Fibroblast of pulmonary artery (primary cell): ENCODE measurements around the gene ACOX1.
"Not testable (repeated sequence)": the region's sequence is repeated elsewhere in the genome, so short reads cannot be mapped to it uniquely, and the experiment has no call there.

Experiments
- DNase-seq: peaks from one replicate; pipeline ENCODE4 v3.0.0-alpha.2; 2010; ENCODE audit warnings: low read depth
- H3K4me3 ChIP-seq: replicated peaks from 2 replicates; pipeline ENCODE4 v1.5.1; 2011; ENCODE audit warnings: low read depth, mild to moderate bottlenecking, control low read depth, low read length, moderate library complexity
- CTCF ChIP-seq: IDR thresholded peaks from 2 replicates; pipeline ENCODE4 v1.5.1; 2011; ENCODE audit warnings: mild to moderate bottlenecking, control low read depth, low read length, inconsistent platforms; ENCODE audit errors: missing control alignments

Gene ACOX1

DNA sequence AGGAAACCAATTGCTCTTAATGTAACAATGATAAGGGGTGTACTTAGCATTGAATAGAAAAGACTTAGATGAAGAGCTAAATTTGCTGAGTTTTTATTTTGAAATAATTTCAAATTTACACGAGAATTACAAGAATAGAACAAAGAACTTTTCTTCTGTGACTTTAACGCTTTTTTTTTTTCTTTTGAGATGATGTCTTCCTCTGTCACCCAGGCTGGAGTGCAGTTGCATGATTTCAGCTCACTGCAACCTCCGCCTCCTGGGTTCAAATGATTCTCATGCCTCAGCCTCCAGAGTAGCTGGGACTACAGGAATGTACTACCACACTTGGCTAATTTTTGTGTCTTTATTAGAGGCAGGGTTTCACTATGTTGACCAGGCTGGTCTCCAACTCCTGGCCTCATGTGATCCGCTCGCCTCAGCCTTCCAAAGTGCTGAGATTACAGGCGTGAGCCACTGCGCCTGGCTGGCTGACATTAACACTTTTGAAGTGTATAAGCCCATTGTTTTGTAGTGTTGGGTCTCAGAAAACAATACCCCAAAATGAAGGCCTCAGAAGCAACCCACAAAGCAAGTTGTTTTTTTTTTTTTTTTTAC is 2.2 kb upstream of the ACOX1 start:
- no peak for DNase-seq
- no peak overlapping the region for H3K4me3 ChIP-seq
- TF ChIP-seq CTCF = no peak

GRCh38 chr17:75980188-75981018 is 1.4 kb upstream of the ACOX1 start:
- peak overlapping the region; percentile 88 for H3K4me3 ChIP-seq
- DNase-seq = no peak
- no peak for TF ChIP-seq CTCF

DNA sequence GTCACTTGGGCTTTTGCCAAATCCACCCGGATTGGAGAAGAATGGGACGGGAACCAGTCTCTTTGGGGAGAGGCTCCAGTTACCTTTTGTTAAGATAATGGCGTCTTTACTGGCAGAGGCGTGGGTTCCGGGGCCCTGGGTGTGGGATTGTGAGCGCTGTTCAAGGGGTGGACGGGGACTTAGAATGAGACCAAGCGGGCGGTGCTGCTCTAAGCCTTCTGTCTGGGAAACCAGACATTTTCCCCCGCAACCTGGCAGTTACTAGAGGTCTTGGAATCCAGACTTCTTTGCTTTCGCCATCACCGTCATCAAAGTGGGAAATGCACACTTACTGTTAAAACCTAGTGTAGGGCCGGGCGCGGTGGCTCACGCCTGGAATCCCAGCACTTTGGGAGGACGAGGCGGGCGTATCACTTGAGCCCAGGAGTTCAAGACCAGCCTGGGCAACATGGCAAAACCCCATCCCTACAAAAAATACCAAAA is 780 bp upstream of the ACOX1 start:
- TF ChIP-seq CTCF = no peak
- DNase-seq = no peak
- H3K4me3 ChIP-seq = peak overlapping the region; percentile 88

GRCh38 chr17:75976175-75976848 is 2.7 kb downstream of the ACOX1 start:
- H3K4me3 ChIP-seq = peak overlapping the region; percentile 10
- no peak for TF ChIP-seq CTCF
- DNase-seq = no peak

- no peak for TF ChIP-seq CTCF
- DNase-seq = no peak
- peak overlapping the region; percentile 10 for H3K4me3 ChIP-seq
These were observed 3.2 kb downstream of the ACOX1 start for GRCh38 chr17:75975757-75976174.

GRCh38 chr17:75975187-75975586 is 3.8 kb downstream of the ACOX1 start:
- not testable (repeated sequence) for H3K4me3 ChIP-seq, DNase-seq

GRCh38 chr17:75970626-75971025 is 8.3 kb downstream of the ACOX1 start:
- TF ChIP-seq CTCF = no peak
- H3K4me3 ChIP-seq = no peak overlapping the region
- DNase-seq = no peak
